Measurements from ENCODE around the gene RABGAP1L.
"Not testable (repeated sequence)": the region's sequence is repeated elsewhere in the genome, so short reads cannot be mapped to it uniquely, and the experiment has no call there.

Gene RABGAP1L

GRCh38 chr1:175042650-175043049, 883.3 kb downstream of the RABGAP1L start:
- no peak for DNase-seq
- no peak overlapping the region for H3K27ac Mint-ChIP-seq
- H3K27me3 Mint-ChIP-seq: peaks cover 21 to 30% of the 10 kb centered on the region in 2 donors
- H3K4me1 Mint-ChIP-seq: no peaks in the 10 kb centered on the region
- no peaks in the 10 kb centered on the region for H3K36me3 Mint-ChIP-seq
- ATAC-seq (replicated peaks): no peak
- H3K9me3 Mint-ChIP-seq: no peaks in the 10 kb centered on the region
- no peak overlapping the region for H3K4me3 Mint-ChIP-seq

- Mint-ChIP-seq H3K27me3 (peaks cover 26 to 38% of the 10 kb centered on the region in 2 donors), H3K4me1 (no peaks in the 10 kb centered on the region), H3K27ac (no peak overlapping the region), H3K36me3 (no peaks in the 10 kb centered on the region), H3K9me3 (no peaks in the 10 kb centered on the region), H3K4me3 (no peak overlapping the region)
- no peak for ATAC-seq (replicated peaks)
- DNase-seq: no peak
Observed at GRCh38 chr1:175043824-175044223, 884.5 kb downstream of the RABGAP1L start.

- not testable (repeated sequence) for H3K27ac Mint-ChIP-seq; DNase-seq; H3K4me1 Mint-ChIP-seq; H3K36me3 Mint-ChIP-seq; ATAC-seq (replicated peaks); H3K9me3 Mint-ChIP-seq; H3K4me3 Mint-ChIP-seq
- H3K27me3 Mint-ChIP-seq: peaks cover 34 to 46% of the 10 kb centered on the region in 2 donors
Observed at GRCh38 chr1:175044591-175044990, 885.3 kb downstream of the RABGAP1L start.

Measured in stimulated activated naive B cell treated with anti-CD40 and anti-IgM and Interleukin-4, amounts not matched to agents 10 μg/mL and 1 μg/mL and 100 μg/mL, for 72 hours (primary cell).